Measurements from ENCODE around the gene ANKRD37. TPM values are rescaled to one million over a fixed set of nuclear protein-coding genes. Genes with fewer than 3 reads are reported as not detected.
A peak's percentile ranks its signal among the peaks of the same experiment; 100 is the strongest.

Gene ANKRD37
- total RNA-seq (10 to 100 TPM in 2 of 5 donors, 1 to 10 TPM in 3; 1.2 to 21.0 (median 8.1) TPM), polyA plus RNA-seq (10 to 100 TPM; 13.3 to 21.7 (median 18.6) TPM)
- long read RNA-seq, donor 1, partial matches to known transcripts: 0 of 3 reads
- long read RNA-seq, donor 1, other reads (novel, unspliced or antisense): 0 of 3 reads
- long read RNA-seq, donor 2: 0 reads
- long read RNA-seq, donor 3, partial matches to known transcripts: 0 of 5 reads
- long read RNA-seq, donor 3, other reads (novel, unspliced or antisense): 0 of 5 reads
- long read RNA-seq, donor 4: 0 reads
- long read RNA-seq, donor 5, partial matches to known transcripts: 5 of 10 reads
- long read RNA-seq, donor 5, other reads (novel, unspliced or antisense): 0 of 10 reads
- long read RNA-seq, donor 6, partial matches to known transcripts: 0 of 5 reads
- long read RNA-seq, donor 6, other reads (novel, unspliced or antisense): 0 of 5 reads
- long read RNA-seq, donor 7, partial matches to known transcripts: 0 of 1 reads
- long read RNA-seq, donor 7, other reads (novel, unspliced or antisense): 0 of 1 reads
- long read RNA-seq, donor 8, partial matches to known transcripts: 0 of 10 reads
- long read RNA-seq, donor 8, other reads (novel, unspliced or antisense): 0 of 10 reads
- long read RNA-seq, donor 9, partial matches to known transcripts: 58 of 67 reads
- long read RNA-seq, donor 9, other reads (novel, unspliced or antisense): 7 of 67 reads
- long read RNA-seq, donor 10: 0 reads

- H3K36me3 ChIP-seq: peaks cover 0 to 32% (median 28%) of the 10 kb centered on the region in 4 donors
- TF ChIP-seq POLR2AphosphoS5 (IDR thresholded peaks at IDR 0.05): peak in 2 of 3 donors; percentile 27 to 81
- no peak for TF ChIP-seq CTCF (IDR thresholded peaks at IDR 0.05)
- TF ChIP-seq EP300 (IDR thresholded peaks at IDR 0.05): no peak
- TF ChIP-seq POLR2A (IDR thresholded peaks at IDR 0.05): peak in 1 of 4 donors; percentile 78
- no peaks in the 10 kb centered on the region for H3K27me3 ChIP-seq
- peaks cover 14 to 60% (median 34%) of the 10 kb centered on the region in 4 donors for H3K4me1 ChIP-seq
- 6 to 11% (median 7%) methylated on average over 23 to 38 of the region's 38 CpGs for WGBS, 5 donors
- no peaks in the 10 kb centered on the region for H3K9me3 ChIP-seq
- peak within 1 kb of the TSS; percentile 55 to 90 (median 78) for H3K4me3 ChIP-seq
- peak; percentile 69 to 90 for DNase-seq
- H3K27ac ChIP-seq: peak within 1 kb of the TSS; percentile 99
- intact Hi-C loops (cut with DNase I; ENCODE audit: low total_unique reads): loop anchor here (10.0 kb wide), 1 partner anchor 182 kb away; no protein-coding TSS in a partner anchor
Measured at GRCh38 chr4:185396724-185397385, at the start of gene ANKRD37. Gene ANKRD37 (plus strand): TSS chr4:185396841. CDS start chr4:185396924, 83 bp downstream.

DNA sequence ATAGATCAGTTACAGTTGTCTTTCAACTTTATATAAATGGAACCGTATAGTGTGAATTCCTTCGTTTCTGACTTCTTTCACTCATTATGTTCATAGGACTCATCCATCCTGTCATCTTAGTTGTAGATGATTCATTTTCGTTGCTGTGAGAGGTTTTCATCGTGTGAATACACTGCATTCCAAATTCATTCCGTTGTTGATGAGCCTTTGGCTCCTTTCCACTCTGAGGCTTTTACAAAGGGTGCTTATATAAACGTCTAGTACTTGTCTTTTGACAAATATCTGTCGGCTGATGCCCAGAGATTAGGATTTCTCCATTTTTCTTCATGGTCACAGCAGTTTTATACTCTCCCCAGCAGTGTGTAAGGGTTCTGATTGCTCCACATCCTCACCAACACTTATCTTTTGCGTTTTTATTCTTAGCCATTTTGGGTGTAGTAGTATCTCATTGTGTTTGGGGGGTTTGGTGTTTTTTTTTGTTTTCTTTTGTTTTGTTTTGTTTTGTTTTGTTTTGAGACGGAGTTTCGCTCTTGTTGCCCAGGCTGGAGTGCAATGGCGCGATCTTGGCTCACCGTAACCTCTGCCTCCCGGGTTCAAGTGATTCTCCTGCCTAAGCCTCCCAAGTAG is 49.6 kb upstream of the ANKRD37 start:
- no peaks in the 10 kb centered on the region for H3K27me3 ChIP-seq
- intact Hi-C loops (cut with DNase I; ENCODE audit: low total_unique reads): no loop called here

GRCh38 chr4:185351691-185352090 is 45.0 kb upstream of the ANKRD37 start:
- TF ChIP-seq EP300 (IDR thresholded peaks at IDR 0.05): no peak
- Histone ChIP-seq H3K27me3 (no peaks in the 10 kb centered on the region), H3K9me3 (no peaks in the 10 kb centered on the region), H3K36me3 (peaks cover 6 to 70% (median 65%) of the 10 kb centered on the region in 4 donors), H3K27ac (no peak overlapping the region), H3K4me3 (no peak overlapping the region), H3K4me1 (no peaks in the 10 kb centered on the region)
- intact Hi-C loops (cut with DNase I; ENCODE audit: low total_unique reads): no loop called here
- WGBS, 5 donors: 84 to 93% (median 87%) methylated on average over 13 of the region's 13 CpGs
- DNase-seq: no peak

More for the DNA sequence above, 49.6 kb upstream of the ANKRD37 start:
- DNase-seq: no peak
- Histone ChIP-seq H3K4me3 (no peak overlapping the region), H3K27ac (no peak overlapping the region), H3K4me1 (peaks cover 0 to 6% (median 0%) of the 10 kb centered on the region in 4 donors), H3K36me3 (peaks cover 6 to 66% (median 56%) of the 10 kb centered on the region in 4 donors), H3K9me3 (no peaks in the 10 kb centered on the region)
- 90 to 91% (median 90%) methylated on average over 14 of the region's 14 CpGs for WGBS, 5 donors
- TF ChIP-seq POLR2AphosphoS5 (IDR thresholded peaks at IDR 0.05): no peak
- no peak for TF ChIP-seq EP300 (IDR thresholded peaks at IDR 0.05)
- no peak for TF ChIP-seq POLR2A (IDR thresholded peaks at IDR 0.05)
- no peak for TF ChIP-seq CTCF (IDR thresholded peaks at IDR 0.05)

DNA sequence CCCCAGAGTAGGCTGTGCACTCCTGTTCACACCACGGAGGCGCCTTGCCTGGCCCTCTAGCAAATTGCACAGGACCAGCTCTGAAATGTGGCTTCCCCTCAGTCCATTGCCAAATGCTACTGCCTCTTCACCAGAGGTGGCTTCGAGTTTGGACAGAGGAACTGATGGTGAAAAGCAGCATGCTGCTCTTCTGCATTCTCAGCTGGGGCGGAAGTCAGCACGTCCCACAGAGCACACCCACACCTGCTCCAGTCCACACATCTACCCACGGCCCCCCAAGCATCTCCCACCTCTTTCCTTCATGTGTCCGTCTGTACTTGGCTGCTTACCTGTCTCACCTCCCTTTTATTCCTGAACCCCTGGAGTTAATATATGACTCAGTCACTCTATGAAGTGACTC is 44.4 kb upstream of the ANKRD37 start:
- no peaks in the 10 kb centered on the region for H3K4me1 ChIP-seq
- no peak overlapping the region for H3K27ac ChIP-seq
- H3K4me3 ChIP-seq: no peak overlapping the region
- peaks cover 6 to 65% (median 62%) of the 10 kb centered on the region in 4 donors for H3K36me3 ChIP-seq
- intact Hi-C loops (cut with DNase I; ENCODE audit: low total_unique reads): no loop called here
- H3K9me3 ChIP-seq: no peaks in the 10 kb centered on the region
- 88 to 93% (median 90%) methylated on average over 6 to 7 of the region's 7 CpGs for WGBS, 5 donors
- TF ChIP-seq EP300 (IDR thresholded peaks at IDR 0.05): no peak
- DNase-seq: no peak
- no peaks in the 10 kb centered on the region for H3K27me3 ChIP-seq

DNA sequence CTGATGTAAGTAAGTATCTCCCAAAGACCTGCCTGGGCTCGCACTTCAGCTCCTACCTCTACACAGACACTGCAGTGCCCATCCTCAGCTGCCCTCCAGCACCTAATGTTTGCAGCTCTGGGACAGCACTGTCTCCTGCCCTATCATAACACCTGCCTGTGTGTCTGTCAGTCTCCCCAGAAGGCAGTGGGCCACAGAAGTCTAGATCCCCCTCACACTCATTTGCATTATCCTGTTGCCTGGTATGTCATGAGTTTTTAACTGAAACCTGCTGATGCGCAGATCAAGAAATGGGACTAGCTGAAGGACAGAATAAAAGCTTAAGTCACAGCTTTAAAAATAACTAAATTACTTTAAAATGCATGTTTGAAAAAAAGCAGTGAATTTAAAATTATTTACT is 43.9 kb upstream of the ANKRD37 start:
- no peak overlapping the region for H3K4me3 ChIP-seq
- no peak for TF ChIP-seq CTCF (IDR thresholded peaks at IDR 0.05)
- TF ChIP-seq EP300 (IDR thresholded peaks at IDR 0.05): no peak
- TF ChIP-seq POLR2A (IDR thresholded peaks at IDR 0.05): no peak
- no peak for TF ChIP-seq POLR2AphosphoS5 (IDR thresholded peaks at IDR 0.05)
- no peak overlapping the region for H3K27ac ChIP-seq
- WGBS, 5 donors: 91 to 100% (median 96%) methylated on average over 2 of the region's 2 CpGs
- no peaks in the 10 kb centered on the region for H3K27me3 ChIP-seq
- H3K4me1 ChIP-seq: no peaks in the 10 kb centered on the region
- no peak for DNase-seq
- intact Hi-C loops (cut with DNase I; ENCODE audit: low total_unique reads): no loop called here
- peaks cover 6 to 65% (median 60%) of the 10 kb centered on the region in 4 donors for H3K36me3 ChIP-seq
- H3K9me3 ChIP-seq: no peaks in the 10 kb centered on the region

Measured in stomach (tissue), 19 donors.